GM18507 (cell line): ENCODE data around the gene MSANTD1.

Source experiments
- DNase-seq: peaks from one replicate; pipeline ENCODE4 v3.0.0; 2011; ENCODE audit warnings: low read depth; ENCODE audit not compliant: insufficient read length; ENCODE audit errors: extremely low spot score
- FAIRE-seq: peaks from 2 replicates; lab custom pipeline; 2011; peaks lifted over from hg19 to GRCh38; lab: Jason Lieb, UNC

Gene MSANTD1

DNA sequence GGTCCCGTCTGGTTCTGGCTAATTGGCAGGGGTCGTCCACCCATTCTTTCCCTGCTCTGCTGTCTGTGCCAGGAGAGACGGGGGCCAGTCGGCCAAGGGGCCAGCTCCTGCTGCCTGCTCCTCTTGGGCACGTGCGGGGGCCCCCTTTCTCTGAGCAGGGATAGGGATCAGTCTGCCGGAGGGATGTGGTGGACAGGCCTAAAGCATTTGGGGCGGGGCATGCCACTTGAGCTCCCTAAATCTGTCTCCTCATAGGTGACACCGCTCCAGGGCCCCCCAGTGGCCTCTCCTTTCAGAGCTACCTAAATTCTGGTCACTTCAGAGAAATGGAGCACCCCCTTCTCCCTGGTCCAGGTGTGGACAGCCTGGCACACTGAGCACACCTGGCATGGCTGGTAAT is 4.2 kb upstream of the MSANTD1 start:
- FAIRE-seq (no peak), DNase-seq (no peak)

DNA sequence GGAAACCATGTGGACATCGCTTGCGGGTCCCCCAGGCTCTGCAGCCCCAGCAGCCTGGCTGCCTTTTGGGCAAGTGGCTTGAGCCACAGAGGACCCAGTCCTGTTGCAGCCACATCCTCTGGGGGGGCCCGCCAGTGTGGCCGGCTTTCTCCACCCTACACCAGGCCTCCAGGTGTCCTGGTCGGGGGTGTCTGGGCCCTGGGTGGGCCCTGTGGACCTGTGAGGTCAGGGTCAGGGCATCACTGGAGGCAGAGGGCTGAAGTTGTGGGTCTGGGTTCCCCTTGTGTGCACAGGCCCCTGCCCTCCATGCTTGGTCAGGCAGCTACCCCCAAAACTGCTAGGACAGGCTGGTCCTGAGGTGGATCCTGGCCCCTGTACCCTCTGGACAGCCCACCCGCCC is 3.3 kb upstream of the MSANTD1 start:
- FAIRE-seq (no peak), DNase-seq (no peak)

DNA sequence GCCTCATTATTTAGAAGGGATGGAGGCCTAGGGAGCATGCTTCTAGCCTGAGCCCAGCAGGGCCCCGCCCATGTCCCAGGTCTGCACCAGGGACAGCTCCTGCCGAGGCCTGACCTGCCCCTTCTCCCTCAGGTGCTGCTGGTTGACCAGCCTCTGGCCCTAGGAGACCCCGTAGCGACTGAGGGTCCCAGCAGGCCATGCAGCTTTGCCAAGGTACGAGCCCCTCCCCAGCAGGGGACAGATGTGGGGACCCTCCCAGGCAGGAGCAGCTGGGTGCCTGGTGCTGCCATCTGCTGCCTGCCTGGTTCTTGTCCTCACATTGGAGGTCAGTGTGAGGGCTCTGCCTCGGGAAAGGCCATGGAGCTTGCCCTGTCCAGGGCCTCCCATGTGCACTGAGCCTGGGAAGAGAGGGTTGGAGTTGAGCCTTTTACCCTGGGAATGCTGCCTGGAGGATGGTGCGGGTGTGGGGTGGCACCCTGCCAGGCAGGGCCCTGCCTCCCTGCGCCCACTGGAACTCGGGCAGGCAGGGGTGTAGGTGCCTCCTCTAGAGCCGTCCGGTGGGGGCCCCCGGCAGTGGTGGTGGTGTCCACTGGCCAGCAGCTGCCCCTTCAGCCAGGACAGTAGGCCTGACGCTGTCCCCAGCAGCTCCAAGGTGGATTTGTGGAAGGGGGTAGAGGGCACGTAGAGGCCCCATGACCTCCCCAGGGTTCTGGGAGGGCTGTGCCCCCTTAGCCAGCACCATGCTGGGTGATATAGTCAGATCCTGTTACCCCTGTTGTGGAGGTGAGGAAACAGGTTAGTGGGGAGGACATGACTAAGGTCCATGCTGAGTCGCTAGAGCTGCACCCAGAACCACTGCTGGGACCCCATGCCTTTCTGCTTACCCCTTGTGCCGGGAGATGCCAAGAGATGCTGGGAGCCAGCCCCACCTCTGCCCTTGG is 2.2 kb upstream of the MSANTD1 start:
- FAIRE-seq = no peak
- DNase-seq = no peak

DNA sequence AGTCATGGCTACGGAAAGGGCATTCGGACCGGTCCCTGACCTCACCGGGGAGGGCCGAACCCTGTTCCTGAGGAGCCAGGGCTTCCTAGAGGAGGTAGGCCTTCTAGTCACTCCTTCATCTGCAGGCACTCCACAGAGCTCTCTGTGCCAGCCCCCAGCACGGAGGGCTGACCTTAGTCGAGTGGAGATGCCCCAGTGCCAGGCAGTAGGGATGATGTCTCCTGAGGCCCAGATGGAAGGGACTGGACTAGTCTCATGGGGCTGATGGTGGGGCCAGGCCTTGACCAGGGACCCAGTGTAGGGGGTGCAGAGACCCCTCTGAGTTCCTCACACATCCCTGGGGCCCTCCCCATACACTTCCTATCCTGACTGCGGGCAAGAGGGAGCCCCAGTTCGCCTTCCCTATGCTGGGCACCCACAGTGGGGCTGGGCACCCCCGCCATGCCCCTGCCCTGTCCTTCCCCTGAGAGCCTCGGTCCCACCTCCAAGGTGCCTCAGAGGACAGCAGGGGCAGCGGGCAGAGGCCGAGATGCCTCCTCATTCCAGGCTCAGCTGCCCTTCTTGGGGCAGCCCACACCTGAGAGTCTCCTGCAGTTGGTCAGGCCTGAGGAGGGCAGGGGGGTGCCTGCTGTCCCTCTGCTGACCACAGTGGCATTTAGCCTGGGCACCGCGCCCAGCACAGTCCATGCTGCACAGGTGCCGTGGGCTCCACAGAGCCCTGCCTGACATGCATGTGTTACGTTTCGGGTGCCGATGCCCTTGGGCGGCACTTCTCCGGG is 1.4 kb upstream of the MSANTD1 start:
- no peak for DNase-seq
- no peak for FAIRE-seq

DNA sequence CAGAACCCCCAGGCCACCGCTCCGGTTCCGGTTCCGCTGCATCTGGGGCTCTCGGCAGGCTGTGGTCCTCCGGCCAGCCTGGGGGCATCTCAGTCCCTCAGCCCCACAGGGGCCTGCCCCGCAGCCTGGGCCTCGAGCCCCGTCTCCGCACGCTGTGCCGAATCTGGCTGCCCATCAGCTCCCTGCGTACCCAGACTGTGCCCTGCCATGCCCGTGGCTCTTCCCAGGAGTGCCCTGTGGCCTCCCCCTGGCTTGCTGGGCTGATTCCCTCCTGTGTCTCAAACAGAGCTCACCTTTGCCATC is 830 bp upstream of the MSANTD1 start:
- FAIRE-seq (no peak), DNase-seq (no peak)

DNA sequence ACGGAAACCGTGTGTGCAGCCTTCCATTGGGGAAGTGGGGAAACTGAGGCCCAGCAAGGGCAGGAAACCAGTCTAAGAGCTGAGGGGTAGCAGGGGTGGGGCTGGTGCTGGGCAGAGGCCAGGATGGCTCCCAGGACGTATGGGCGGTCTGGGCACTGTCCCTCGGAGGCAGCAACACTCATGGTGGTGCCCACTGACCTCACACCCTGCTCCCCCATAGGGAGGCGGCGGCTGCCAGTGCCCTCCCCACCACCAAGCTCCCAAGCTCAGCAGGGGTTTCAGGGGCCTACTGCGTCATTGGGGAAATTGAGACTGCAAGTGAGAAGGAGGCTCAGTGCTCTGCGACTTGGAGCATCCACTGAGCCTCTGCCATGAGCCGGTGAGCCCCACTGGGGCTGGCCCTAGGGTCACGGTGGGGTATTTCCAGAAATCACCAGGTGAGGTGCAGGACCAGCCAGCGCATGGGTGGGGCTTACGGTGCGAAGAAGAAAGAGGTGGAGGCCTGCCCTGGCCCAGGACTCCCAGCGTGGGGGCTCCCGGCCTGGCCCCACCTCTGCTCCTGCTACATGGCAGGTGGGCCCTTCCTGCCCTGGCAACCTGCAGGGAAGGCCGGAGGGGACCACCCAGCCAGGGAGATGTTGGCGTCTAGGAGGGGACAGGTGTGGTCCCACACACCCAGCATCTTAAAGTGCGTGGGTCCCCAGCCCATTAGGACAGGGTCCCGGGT is 915 bp downstream of the MSANTD1 start:
- no peak for DNase-seq
- FAIRE-seq = no peak

DNA sequence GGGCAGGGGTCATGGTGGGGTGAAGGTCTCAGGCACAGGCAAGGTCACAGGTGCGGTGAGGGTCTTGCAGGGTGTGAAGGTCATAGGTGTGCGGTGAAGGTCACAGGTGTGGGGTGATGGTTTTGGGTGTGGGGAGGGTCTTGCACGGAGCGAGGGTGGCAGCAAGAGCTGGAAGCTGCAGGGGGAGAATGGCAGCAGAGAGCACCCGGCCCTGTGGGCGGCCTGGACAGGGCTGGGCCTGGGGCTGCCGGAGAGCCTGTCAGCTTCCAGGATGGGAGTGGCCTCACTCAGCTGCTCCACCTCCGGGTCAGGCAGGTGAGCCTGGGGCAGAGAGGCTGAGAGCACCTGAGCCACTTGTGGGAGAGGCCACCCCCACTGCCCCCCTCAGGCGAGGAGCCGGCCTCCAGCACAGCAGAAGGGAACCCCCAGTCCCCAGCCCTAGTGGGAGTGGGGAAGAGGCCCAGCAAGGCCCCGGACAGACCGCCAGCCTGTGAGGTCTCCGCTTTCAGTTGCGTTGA is 1.5 kb downstream of the MSANTD1 start:
- DNase-seq (no peak), FAIRE-seq (no peak)

DNA sequence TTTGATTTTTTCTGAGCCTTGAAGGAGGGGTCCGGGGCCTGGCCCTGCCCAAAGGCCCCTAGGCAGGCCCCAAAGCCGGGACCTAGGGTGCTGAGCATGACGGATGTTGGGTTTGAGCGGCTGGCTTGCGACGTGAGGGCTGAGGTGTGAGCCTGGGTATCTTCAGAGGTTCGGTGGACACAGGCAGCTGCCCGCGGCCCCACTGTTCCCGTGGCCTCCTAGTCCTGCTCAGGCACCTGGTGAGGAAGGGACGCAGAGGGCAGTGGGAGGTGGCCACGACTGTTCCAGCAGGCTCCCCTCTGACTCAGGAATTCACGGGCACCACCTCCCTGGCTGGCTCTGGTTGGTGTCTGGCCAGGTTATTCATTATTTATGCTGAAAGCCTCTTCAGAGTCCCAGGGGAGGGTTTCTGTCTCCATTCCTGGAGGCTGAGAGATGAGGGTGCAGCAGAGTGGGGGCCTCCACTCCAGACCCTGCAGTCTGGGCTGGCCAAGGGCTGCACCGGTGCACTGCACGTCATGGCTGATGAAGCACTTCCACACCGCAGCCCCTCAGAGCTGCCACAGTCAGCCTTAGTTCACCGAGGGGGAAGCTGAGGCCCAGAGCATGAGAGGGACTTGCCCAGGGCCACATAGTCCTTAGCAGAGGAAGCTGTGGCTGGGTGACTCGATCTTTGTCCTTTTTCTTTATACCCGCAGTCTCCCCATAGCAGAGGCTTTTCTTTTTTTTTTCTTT is 2.2 kb downstream of the MSANTD1 start:
- FAIRE-seq = no peak
- no peak for DNase-seq

DNA sequence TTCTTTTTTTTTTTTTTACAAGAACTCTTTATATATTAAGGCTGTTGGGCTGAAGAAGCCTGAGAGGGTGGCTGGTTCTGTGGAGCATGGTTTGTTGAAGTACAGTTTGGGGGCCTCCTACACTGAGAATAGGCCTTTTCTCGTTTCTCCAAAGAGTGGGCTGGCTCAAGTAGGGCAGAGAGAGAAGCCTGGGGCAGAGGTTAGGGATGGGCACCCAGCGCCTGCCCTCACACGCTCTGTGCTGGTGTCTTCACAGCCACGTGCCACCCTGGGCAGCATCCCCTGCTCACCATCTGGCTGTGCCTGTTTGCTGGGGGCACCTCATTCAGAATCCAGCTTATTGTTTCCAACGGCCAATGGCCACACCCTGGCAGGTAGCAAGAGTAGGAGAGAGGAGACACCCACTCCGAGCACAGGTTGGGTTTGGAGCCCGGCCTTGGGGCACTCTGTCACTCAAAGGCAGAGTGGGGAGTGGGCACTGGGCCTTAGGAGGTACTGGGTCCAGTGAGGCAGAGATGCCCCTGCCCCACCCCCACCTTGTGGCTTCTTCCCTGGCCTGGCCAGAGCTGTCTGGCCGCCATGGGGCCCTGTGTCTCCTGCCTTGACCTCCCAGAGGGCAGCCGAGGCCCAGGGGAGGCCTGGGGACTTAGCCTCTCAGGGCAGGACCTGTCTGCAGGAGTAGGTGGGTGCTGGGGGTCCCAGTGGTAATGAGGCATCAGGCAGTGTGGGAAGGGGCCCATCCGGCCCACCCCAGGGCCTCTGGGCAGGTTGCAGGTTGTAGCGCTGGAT is 2.9 kb downstream of the MSANTD1 start:
- no peak for FAIRE-seq

DNA sequence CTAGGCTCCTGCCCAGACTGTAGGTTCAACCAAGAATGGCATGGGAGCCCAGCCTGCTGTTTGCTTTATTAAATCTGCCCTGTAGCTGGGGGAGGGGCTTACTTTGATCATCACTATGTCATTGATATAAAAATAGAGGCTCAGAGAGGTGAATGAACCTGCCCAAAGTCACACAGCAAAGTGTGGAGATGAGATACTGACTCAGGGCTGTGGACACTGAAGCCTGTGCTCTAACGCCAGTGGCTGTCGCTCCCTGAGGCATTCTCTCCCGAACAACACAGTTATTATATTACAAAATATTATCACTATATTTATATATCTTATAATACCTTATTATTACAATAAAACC is 3.5 kb downstream of the MSANTD1 start:
- DNase-seq (no peak), FAIRE-seq (no peak)

More for the DNA sequence above, 2.9 kb downstream of the MSANTD1 start:
- no peak for DNase-seq

DNA sequence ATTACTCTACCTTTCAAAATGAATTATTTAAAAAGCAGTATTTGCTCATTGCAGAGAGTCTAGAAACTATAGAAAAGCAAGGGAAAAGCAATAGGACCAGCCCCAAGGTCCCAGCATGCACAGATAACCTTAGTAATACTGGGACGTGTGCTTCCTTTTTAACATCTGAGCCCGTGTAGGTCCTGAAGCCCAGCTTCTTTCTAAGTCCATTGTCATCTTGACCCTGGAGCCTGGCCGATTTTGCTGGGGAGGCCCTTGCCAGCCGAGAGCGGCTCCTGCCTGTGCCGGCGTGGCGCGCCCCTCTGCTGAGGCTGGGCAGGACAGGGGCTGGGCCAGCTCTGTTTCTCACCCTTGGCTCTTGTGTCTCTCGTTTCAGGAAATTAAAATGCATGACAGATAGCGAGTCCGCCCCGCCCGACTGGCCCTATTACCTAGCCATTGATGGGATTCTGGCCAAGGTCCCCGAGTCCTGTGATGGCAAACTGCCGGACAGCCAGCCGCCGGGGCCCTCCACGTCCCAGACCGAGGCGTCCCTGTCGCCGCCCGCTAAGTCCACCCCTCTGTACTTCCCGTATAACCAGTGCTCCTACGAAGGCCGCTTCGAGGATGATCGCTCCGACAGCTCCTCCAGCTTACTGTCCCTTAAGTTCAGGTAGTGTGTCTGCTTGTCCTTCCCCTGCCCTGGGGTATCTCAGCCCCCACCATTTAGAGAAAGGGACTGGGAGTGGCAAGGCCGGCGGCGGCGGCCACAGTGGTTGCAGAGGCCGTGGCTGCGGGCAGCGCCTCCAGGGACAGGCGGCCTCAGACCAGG is 4.1 kb downstream of the MSANTD1 start:
- FAIRE-seq (no peak), DNase-seq (no peak)

DNA sequence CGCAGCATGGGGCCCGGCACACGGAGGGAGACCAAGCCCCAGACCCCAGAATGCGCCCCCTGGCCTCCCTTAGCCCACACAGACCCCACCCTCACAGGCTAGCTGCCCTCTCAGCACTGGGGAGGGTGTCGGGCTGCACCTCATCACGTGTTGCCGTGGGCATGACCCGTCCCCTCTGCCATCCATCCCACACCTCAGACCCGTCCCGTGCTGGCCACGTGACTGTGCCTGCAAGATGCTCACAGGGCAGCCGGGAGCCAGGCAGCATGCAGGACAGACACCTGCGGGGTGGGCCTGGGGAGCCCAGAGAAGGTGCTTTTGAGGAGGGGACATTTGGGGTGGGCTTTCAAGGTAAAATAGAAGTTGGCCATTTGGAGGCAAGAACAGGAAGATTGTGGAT is 4.8 kb downstream of the MSANTD1 start:
- no peak for DNase-seq
- no peak for FAIRE-seq

DNA sequence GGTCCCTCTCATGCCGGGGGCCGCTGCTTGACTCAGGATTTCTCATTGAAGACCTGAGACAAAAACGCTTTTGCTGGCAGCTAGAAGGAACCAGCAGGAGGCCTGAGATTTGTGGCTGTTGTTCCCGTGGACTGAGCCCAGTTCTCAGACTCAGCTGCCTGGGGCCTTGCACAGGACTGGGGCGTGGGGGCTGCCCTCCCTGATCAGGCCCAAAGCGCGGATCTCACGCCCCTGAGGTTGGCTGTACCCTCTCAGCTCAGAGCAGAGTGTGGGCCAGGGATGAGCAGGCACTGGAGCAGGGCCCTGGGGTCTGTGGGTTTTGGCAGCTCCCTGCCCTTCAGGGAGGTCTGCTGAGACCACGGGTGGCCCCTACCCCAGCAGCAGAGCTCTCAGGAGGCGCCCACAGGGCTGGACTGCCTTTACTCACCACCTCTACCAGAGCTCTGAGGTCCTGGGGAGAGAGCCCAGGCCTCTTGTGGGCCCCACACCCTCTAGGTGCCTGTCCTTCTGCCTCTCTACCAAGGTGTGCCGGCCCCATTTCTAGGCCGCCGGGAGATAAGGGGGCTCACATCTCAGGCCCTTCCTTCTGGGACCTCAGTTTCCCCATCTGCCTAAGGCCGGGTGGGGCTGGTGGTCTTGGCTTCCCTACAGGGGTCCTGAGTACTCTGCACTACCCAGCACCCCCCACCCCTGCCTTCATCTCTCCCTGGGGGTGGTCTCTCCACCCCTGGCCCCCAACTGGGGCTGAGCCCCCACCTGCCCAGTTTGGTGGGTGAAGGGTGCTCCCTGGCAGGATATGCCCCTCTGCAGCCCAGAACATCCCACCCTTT is 5.6 kb downstream of the MSANTD1 start:
- DNase-seq (no peak), FAIRE-seq (no peak)

DNA sequence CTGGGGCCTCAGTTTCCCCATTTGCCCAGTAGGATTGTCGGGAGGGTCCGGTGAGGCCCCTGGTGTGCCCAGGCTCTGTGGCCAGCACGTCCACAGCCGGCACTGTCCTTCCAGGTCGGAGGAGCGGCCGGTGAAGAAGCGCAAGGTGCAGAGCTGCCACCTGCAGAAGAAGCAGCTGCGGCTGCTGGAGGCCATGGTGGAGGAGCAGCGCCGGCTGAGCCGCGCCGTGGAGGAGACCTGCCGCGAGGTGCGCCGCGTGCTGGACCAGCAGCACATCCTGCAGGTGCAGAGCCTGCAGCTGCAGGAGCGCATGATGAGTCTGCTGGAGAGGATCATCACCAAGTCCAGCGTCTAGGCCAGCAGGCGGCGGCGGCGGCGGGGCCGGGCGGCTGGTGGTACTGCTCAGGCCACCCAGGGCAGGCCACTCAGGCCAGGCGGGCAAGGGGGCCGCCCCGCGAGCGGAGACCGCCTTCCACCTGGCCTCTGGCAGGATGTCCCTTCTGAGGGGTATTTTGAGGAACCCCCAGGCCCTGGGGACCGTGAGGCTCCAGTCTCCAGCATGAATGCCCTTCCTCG is 6.7 kb downstream of the MSANTD1 start:
- DNase-seq (no peak), FAIRE-seq (no peak)

DNA sequence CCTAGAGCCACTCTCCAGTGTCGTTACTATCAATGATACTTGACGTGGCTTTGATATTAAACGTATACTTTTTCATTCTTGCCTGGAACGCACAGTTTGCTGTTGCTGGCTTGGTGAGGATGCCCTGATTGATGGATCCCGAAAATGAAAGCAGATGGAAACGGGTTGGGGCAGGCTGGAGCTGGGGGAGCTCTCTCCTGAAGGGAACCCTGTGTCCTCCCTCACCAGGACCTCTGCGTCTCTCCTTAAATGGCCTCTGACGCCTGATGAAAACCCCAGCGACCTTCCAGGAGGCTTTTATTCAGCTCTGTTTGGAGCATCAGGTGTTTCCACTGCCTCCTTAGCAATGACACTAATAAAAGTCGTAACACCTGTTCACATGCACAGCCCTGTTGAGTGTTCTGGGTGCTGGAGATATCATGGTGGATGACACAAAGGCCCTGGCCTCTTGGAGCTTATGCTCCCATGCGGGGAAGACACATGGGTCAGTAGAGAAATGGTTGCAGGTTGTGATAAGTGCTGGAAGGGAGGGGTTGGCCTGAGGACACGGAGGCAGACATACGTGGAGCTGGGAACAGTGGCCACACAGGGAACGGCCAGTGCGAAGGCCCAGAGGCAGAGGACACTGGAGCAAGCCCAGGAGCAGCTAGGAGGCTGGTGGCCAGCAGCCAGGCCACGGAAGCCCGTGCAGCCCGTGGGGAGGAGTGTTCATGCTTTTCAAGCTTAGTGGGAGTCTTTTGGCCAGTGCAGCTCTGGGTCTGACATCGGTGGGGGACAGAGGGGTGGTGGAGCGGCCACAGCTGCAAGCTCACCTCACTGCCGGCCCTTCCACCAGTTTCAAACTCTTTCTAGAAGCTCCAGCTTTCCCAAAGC is 7.5 kb downstream of the MSANTD1 start:
- FAIRE-seq (no peak), DNase-seq (no peak)

DNA sequence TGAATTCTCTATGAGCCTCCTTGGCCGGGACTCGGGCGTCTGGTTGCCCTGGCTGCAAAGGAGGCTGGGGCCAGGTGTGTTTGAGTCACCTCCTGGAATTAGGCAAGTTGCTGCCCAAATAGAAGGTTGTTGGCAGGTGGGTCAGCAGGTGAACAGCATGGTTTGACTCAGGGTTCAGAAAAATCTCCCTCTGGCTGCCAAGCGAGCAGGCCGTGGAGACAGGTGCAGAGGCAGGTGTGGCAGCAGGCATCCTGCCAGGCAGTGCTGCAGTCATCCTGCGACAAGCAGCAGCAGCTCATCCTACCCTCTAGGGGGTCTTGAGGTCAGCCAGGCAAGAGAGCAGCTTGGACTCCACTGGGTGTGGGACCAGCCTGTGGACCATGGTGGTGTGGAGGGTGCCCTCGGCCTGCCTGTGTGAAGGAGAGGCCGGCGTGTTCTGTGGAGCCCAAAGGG is 8.2 kb downstream of the MSANTD1 start:
- FAIRE-seq = no peak
- no peak for DNase-seq
